ENCODE results near the gene RLIM.

Gene RLIM

GRCh38 chrX:74579597-74580198, 34.7 kb downstream of the RLIM start:
- Histone ChIP-seq H3K27ac (ENCODE audit: low read depth, low read length) (no peak overlapping the region), H4K8ac (ENCODE audit: low read depth, low read length) (no peak overlapping the region), H3K79me2 (ENCODE audit: control insufficient read depth, insufficient read depth, low read length) (no peaks in the 10 kb centered on the region), H2BK5ac (ENCODE audit: low read length) (no peak overlapping the region), H2AK5ac (ENCODE audit: low read length) (no peak overlapping the region), H2BK15ac (replicated peaks; ENCODE audit: low read depth) (no peak overlapping the region), H3K9ac (ENCODE audit: low read length) (no peak overlapping the region), H3K4me2 (ENCODE audit: low read length) (no peak overlapping the region), H4K5ac (ENCODE audit: low read length) (no peak overlapping the region), H3K23ac (ENCODE audit: low read length) (no peak overlapping the region), H3K4me1 (ENCODE audit: control insufficient read depth, low read depth, low read length) (no peaks in the 10 kb centered on the region), H3K27me3 (ENCODE audit: insufficient read depth, low read length, poor library complexity) (no peaks in the 10 kb centered on the region), H3K4me3 (ENCODE audit: low read length) (no peak overlapping the region), H3K56ac (ENCODE audit: low read length) (no peak overlapping the region), H3K18ac (ENCODE audit: low read length) (no peak overlapping the region), H3K79me1 (ENCODE audit: low read length) (no peaks in the 10 kb centered on the region), H3K36me3 (ENCODE audit: control insufficient read depth, insufficient read depth, low read length) (no peaks in the 10 kb centered on the region), H3K4ac (ENCODE audit: low read depth, low read length) (no peak overlapping the region), H2BK120ac (ENCODE audit: low read depth, low read length) (no peak overlapping the region)
- DNase-seq: no peak
- no CpG with 5 or more reads among the region's 3 CpGs for WGBS (ENCODE audit: extremely low coverage, insufficient coverage, low lambda C conversion rate)

- H2BK120ac ChIP-seq (ENCODE audit: low read depth, low read length): no peak overlapping the region
Measured at GRCh38 chrX:74578137-74578536, 36.3 kb downstream of the RLIM start.

GRCh38 chrX:74557378-74557777, 57.0 kb downstream of the RLIM start:
- Histone ChIP-seq H2BK120ac (ENCODE audit: low read depth, low read length) (no peak overlapping the region), H2BK15ac (replicated peaks; ENCODE audit: low read depth) (no peak overlapping the region), H3K9ac (ENCODE audit: low read length) (no peak overlapping the region), H3K79me2 (ENCODE audit: control insufficient read depth, insufficient read depth, low read length) (no peaks in the 10 kb centered on the region), H3K4me2 (ENCODE audit: low read length) (no peak overlapping the region), H3K4ac (ENCODE audit: low read depth, low read length) (no peak overlapping the region), H3K4me3 (ENCODE audit: low read length) (no peak overlapping the region), H3K79me1 (ENCODE audit: low read length) (no peaks in the 10 kb centered on the region), H3K56ac (ENCODE audit: low read length) (no peak overlapping the region), H4K8ac (ENCODE audit: low read depth, low read length) (no peak overlapping the region), H3K4me1 (ENCODE audit: control insufficient read depth, low read depth, low read length) (no peaks in the 10 kb centered on the region), H2AK5ac (ENCODE audit: low read length) (no peak overlapping the region), H3K27me3 (ENCODE audit: insufficient read depth, low read length, poor library complexity) (no peaks in the 10 kb centered on the region), H3K27ac (ENCODE audit: low read depth, low read length) (no peak overlapping the region), H3K18ac (ENCODE audit: low read length) (no peak overlapping the region), H3K23ac (ENCODE audit: low read length) (no peak overlapping the region), H4K5ac (ENCODE audit: low read length) (no peak overlapping the region), H3K36me3 (ENCODE audit: control insufficient read depth, insufficient read depth, low read length) (no peaks in the 10 kb centered on the region), H2BK5ac (ENCODE audit: low read length) (no peak overlapping the region)
- no CpG with 5 or more reads among the region's 2 CpGs for WGBS (ENCODE audit: extremely low coverage, insufficient coverage, low lambda C conversion rate)
- DNase-seq: no peak

More at GRCh38 chrX:74578137-74578536, 36.3 kb downstream of the RLIM start:
- no CpG with 5 or more reads among the region's 3 CpGs for WGBS (ENCODE audit: extremely low coverage, insufficient coverage, low lambda C conversion rate)
- no peak overlapping the region for H4K8ac ChIP-seq (ENCODE audit: low read depth, low read length)
- no peaks in the 10 kb centered on the region for H3K79me2 ChIP-seq (ENCODE audit: control insufficient read depth, insufficient read depth, low read length)
- H3K4me2 ChIP-seq (ENCODE audit: low read length): no peak overlapping the region
- DNase-seq: no peak
- no peak overlapping the region for H4K5ac ChIP-seq (ENCODE audit: low read length)
- no peaks in the 10 kb centered on the region for H3K4me1 ChIP-seq (ENCODE audit: control insufficient read depth, low read depth, low read length)
- H2BK15ac ChIP-seq (replicated peaks; ENCODE audit: low read depth): no peak overlapping the region
- no peak overlapping the region for H3K9ac ChIP-seq (ENCODE audit: low read length)
- H3K18ac ChIP-seq (ENCODE audit: low read length): no peak overlapping the region
- H3K56ac ChIP-seq (ENCODE audit: low read length): no peak overlapping the region
- no peaks in the 10 kb centered on the region for H3K79me1 ChIP-seq (ENCODE audit: low read length)
- no peak overlapping the region for H3K4ac ChIP-seq (ENCODE audit: low read depth, low read length)
- H3K4me3 ChIP-seq (ENCODE audit: low read length): no peak overlapping the region
- no peak overlapping the region for H3K23ac ChIP-seq (ENCODE audit: low read length)
- no peaks in the 10 kb centered on the region for H3K36me3 ChIP-seq (ENCODE audit: control insufficient read depth, insufficient read depth, low read length)
- H2AK5ac ChIP-seq (ENCODE audit: low read length): no peak overlapping the region
- H3K27ac ChIP-seq (ENCODE audit: low read depth, low read length): no peak overlapping the region
- no peak overlapping the region for H2BK5ac ChIP-seq (ENCODE audit: low read length)
- H3K27me3 ChIP-seq (ENCODE audit: insufficient read depth, low read length, poor library complexity): no peaks in the 10 kb centered on the region

GRCh38 chrX:74551934-74552333, 62.5 kb downstream of the RLIM start:
- H3K23ac ChIP-seq (ENCODE audit: low read length): no peak overlapping the region
- no peak for DNase-seq

GRCh38 chrX:74550295-74550802, 64.1 kb downstream of the RLIM start:
- WGBS (ENCODE audit: extremely low coverage, insufficient coverage, low lambda C conversion rate): no CpG with 5 or more reads among the region's 24 CpGs

More at GRCh38 chrX:74551934-74552333, 62.5 kb downstream of the RLIM start:
- H4K5ac ChIP-seq (ENCODE audit: low read length): no peak overlapping the region
- H3K4me1 ChIP-seq (ENCODE audit: control insufficient read depth, low read depth, low read length): no peaks in the 10 kb centered on the region
- H3K4ac ChIP-seq (ENCODE audit: low read depth, low read length): no peak overlapping the region
- no peaks in the 10 kb centered on the region for H3K27me3 ChIP-seq (ENCODE audit: insufficient read depth, low read length, poor library complexity)
- H3K9ac ChIP-seq (ENCODE audit: low read length): no peak overlapping the region
- H2BK120ac ChIP-seq (ENCODE audit: low read depth, low read length): no peak overlapping the region
- no CpG with 5 or more reads among the region's 2 CpGs for WGBS (ENCODE audit: extremely low coverage, insufficient coverage, low lambda C conversion rate)
- no peak overlapping the region for H3K4me2 ChIP-seq (ENCODE audit: low read length)
- H2BK5ac ChIP-seq (ENCODE audit: low read length): no peak overlapping the region
- H3K18ac ChIP-seq (ENCODE audit: low read length): no peak overlapping the region
- H3K4me3 ChIP-seq (ENCODE audit: low read length): no peak overlapping the region
- H2BK15ac ChIP-seq (replicated peaks; ENCODE audit: low read depth): no peak overlapping the region
- H3K79me1 ChIP-seq (ENCODE audit: low read length): no peaks in the 10 kb centered on the region
- H2AK5ac ChIP-seq (ENCODE audit: low read length): no peak overlapping the region
- no peaks in the 10 kb centered on the region for H3K79me2 ChIP-seq (ENCODE audit: control insufficient read depth, insufficient read depth, low read length)
- H3K56ac ChIP-seq (ENCODE audit: low read length): no peak overlapping the region
- H3K36me3 ChIP-seq (ENCODE audit: control insufficient read depth, insufficient read depth, low read length): no peaks in the 10 kb centered on the region
- no peak overlapping the region for H4K8ac ChIP-seq (ENCODE audit: low read depth, low read length)
- H3K27ac ChIP-seq (ENCODE audit: low read depth, low read length): no peak overlapping the region

GRCh38 chrX:74546984-74547383, 67.4 kb downstream of the RLIM start:
- no peak overlapping the region for H3K23ac ChIP-seq (ENCODE audit: low read length)
- no peak overlapping the region for H2BK15ac ChIP-seq (replicated peaks; ENCODE audit: low read depth)
- H3K36me3 ChIP-seq (ENCODE audit: control insufficient read depth, insufficient read depth, low read length): no peaks in the 10 kb centered on the region
- no peak overlapping the region for H4K5ac ChIP-seq (ENCODE audit: low read length)
- H3K79me1 ChIP-seq (ENCODE audit: low read length): no peaks in the 10 kb centered on the region
- H3K18ac ChIP-seq (ENCODE audit: low read length): no peak overlapping the region
- no peak overlapping the region for H2BK5ac ChIP-seq (ENCODE audit: low read length)
- no peak overlapping the region for H3K4ac ChIP-seq (ENCODE audit: low read depth, low read length)
- no peak overlapping the region for H3K27ac ChIP-seq (ENCODE audit: low read depth, low read length)
- H3K56ac ChIP-seq (ENCODE audit: low read length): no peak overlapping the region
- H4K8ac ChIP-seq (ENCODE audit: low read depth, low read length): no peak overlapping the region
- no peaks in the 10 kb centered on the region for H3K27me3 ChIP-seq (ENCODE audit: insufficient read depth, low read length, poor library complexity)
- no peak overlapping the region for H3K4me2 ChIP-seq (ENCODE audit: low read length)
- no peak overlapping the region for H3K9ac ChIP-seq (ENCODE audit: low read length)
- H2BK120ac ChIP-seq (ENCODE audit: low read depth, low read length): no peak overlapping the region
- H2AK5ac ChIP-seq (ENCODE audit: low read length): no peak overlapping the region
- H3K4me1 ChIP-seq (ENCODE audit: control insufficient read depth, low read depth, low read length): no peaks in the 10 kb centered on the region
- WGBS (ENCODE audit: extremely low coverage, insufficient coverage, low lambda C conversion rate): no CpG with 5 or more reads among the region's 1 CpG
- H3K4me3 ChIP-seq (ENCODE audit: low read length): no peak overlapping the region
- no peaks in the 10 kb centered on the region for H3K79me2 ChIP-seq (ENCODE audit: control insufficient read depth, insufficient read depth, low read length)
- no peak for DNase-seq

More at GRCh38 chrX:74550295-74550802, 64.1 kb downstream of the RLIM start:
- no peaks in the 10 kb centered on the region for H3K79me2 ChIP-seq (ENCODE audit: control insufficient read depth, insufficient read depth, low read length)
- H3K4me2 ChIP-seq (ENCODE audit: low read length): no peak overlapping the region
- no peak overlapping the region for H3K18ac ChIP-seq (ENCODE audit: low read length)
- H2BK5ac ChIP-seq (ENCODE audit: low read length): no peak overlapping the region
- no peaks in the 10 kb centered on the region for H3K79me1 ChIP-seq (ENCODE audit: low read length)
- H3K4ac ChIP-seq (ENCODE audit: low read depth, low read length): no peak overlapping the region
- no peak overlapping the region for H3K27ac ChIP-seq (ENCODE audit: low read depth, low read length)
- H3K4me3 ChIP-seq (ENCODE audit: low read length): no peak overlapping the region
- DNase-seq: peak; percentile 75
- no peak overlapping the region for H3K9ac ChIP-seq (ENCODE audit: low read length)
- no peak overlapping the region for H2BK15ac ChIP-seq (replicated peaks; ENCODE audit: low read depth)
- H3K56ac ChIP-seq (ENCODE audit: low read length): peak overlapping the region; percentile 25
- no peaks in the 10 kb centered on the region for H3K27me3 ChIP-seq (ENCODE audit: insufficient read depth, low read length, poor library complexity)
- no peaks in the 10 kb centered on the region for H3K4me1 ChIP-seq (ENCODE audit: control insufficient read depth, low read depth, low read length)
- H2AK5ac ChIP-seq (ENCODE audit: low read length): no peak overlapping the region
- H3K36me3 ChIP-seq (ENCODE audit: control insufficient read depth, insufficient read depth, low read length): no peaks in the 10 kb centered on the region
- H2BK120ac ChIP-seq (ENCODE audit: low read depth, low read length): no peak overlapping the region
- H3K23ac ChIP-seq (ENCODE audit: low read length): no peak overlapping the region
- H4K8ac ChIP-seq (ENCODE audit: low read depth, low read length): no peak overlapping the region
- no peak overlapping the region for H4K5ac ChIP-seq (ENCODE audit: low read length)
